ENCODE results near the gene VEGFC. TPM values are rescaled to one million over a fixed set of nuclear protein-coding genes. Genes with fewer than 3 reads are reported as not detected.

VEGFC gene
- total RNA-seq, 1 donor from 2014 or later, result 20.3 TPM

DNA sequence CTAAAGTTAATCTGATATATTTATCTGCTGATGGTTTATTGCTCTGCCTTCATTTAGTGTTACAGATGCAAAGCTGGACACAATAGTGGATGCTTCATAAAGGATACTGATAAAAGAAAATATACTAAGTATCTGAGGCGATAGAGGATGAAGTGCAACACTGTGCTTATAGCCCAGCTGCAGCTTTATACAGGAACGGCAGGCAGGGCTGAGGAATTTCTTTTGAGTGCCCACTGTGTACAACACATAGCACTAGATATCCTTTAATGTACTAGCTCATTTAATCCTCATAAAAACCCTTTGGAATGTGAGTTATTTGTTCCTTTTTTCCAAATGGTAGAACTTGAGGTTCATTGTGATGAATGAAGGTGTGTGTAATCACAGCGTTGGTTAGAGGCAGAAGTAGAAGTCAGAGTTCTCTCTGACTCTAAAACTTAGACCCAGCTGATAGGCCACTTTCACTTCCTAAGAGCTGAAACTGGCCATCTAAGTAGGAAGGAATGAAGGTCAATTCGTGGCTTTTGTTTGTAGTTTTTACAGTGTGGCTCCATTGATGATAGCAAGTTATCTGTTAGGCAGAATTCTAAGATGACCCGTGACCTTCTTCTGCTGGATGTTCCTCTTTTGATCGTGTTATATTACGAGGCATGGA is 138.0 kb downstream of the VEGFC start:
- Histone ChIP-seq H3K36me3 (ENCODE audit: insufficient read depth, low read length) (no peaks in the 10 kb centered on the region), H3K4me1 (ENCODE audit: insufficient read depth, low read length) (no peaks in the 10 kb centered on the region), H3K27me3 (ENCODE audit: insufficient read depth, low read length) (no peaks in the 10 kb centered on the region), H3K27ac (ENCODE audit: low read depth, low read length) (no peak overlapping the region), H3K9ac (ENCODE audit: low read length) (no peak overlapping the region), H2AFZ (ENCODE audit: low read depth, low read length) (no peak overlapping the region), H3K9me3 (ENCODE audit: insufficient read depth, low read depth, low read length) (no peaks in the 10 kb centered on the region), H4K20me1 (ENCODE audit: insufficient read depth, low read length) (no peaks in the 10 kb centered on the region), H3K79me2 (ENCODE audit: insufficient read depth, low read length) (no peaks in the 10 kb centered on the region), H3K4me2 (ENCODE audit: low read length) (no peak overlapping the region), H3K4me3 (ENCODE audit: insufficient read depth, low read depth, low read length) (no peak overlapping the region)
- no peak overlapping the region for H3K4me3 Mint-ChIP-seq (ENCODE audit: unreplicated experiment)
- no peaks in the 10 kb centered on the region for H3K27me3 Mint-ChIP-seq (ENCODE audit: low read depth, unreplicated experiment)
- DNase-seq (ENCODE audit: low read depth) (peak; percentile 15), FAIRE-seq (no peak)
- no peaks in the 10 kb centered on the region for H3K36me3 Mint-ChIP-seq (ENCODE audit: low read depth, unreplicated experiment)
- peaks cover 3% of the 10 kb centered on the region for H3K9me3 Mint-ChIP-seq (ENCODE audit: unreplicated experiment)
- no peak overlapping the region for H3K27ac Mint-ChIP-seq (ENCODE audit: unreplicated experiment)
- peaks cover 4% of the 10 kb centered on the region for H3K4me1 Mint-ChIP-seq (ENCODE audit: low read depth, unreplicated experiment)
- no peak for TF ChIP-seq EZH2 (IDR thresholded peaks at IDR 0.05; ENCODE audit: insufficient read depth, low read length)
- TF ChIP-seq, protein P1, sequence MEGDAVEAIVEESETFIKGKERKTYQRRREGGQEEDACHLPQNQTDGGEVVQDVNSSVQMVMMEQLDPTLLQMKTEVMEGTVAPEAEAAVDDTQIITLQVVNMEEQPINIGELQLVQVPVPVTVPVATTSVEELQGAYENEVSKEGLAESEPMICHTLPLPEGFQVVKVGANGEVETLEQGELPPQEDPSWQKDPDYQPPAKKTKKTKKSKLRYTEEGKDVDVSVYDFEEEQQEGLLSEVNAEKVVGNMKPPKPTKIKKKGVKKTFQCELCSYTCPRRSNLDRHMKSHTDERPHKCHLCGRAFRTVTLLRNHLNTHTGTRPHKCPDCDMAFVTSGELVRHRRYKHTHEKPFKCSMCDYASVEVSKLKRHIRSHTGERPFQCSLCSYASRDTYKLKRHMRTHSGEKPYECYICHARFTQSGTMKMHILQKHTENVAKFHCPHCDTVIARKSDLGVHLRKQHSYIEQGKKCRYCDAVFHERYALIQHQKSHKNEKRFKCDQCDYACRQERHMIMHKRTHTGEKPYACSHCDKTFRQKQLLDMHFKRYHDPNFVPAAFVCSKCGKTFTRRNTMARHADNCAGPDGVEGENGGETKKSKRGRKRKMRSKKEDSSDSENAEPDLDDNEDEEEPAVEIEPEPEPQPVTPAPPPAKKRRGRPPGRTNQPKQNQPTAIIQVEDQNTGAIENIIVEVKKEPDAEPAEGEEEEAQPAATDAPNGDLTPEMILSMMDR (IDR thresholded peaks at IDR 0.05; ENCODE audit: insufficient read depth, low read depth, low read length), result no peak

DNA sequence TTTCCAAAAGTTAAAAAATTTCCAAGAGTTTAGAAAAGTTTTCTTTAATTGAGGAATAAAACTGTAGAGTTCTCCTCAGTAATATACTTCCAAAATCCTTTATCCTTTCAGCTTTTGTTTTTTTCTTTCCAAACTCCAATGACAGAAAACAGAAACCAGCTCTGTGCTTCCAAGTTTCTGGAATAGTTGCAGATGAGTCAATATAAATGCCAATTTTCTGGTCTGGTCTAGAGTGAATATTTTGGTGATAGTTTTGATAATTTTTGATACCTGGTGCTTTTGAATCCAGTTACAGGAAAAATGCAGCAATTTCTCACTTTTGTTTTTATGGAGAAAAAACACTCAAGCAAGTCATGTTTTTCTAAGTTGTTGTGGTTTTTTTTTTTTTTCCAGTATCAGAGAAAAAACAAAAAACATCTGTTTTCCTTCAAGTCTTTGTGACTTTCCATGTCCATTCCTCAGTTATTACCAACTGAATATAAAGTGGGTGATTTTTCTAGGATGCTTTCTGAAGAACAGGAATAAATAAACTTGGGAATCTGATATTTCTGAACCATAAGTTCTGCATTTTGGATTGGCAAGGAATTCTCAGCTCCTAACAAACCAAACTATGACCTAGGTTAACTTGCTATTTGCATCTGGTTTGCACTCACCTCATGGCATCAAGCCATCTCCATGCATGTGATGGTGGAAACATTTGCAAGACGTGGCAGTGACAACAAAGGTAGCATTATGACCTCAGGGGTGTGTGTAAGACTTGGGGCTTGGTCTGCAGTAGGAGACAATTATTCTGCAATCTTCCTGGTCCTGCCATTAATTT is 139.1 kb downstream of the VEGFC start:
- Histone ChIP-seq H3K4me2 (ENCODE audit: low read length) (no peak overlapping the region), H3K9me3 (ENCODE audit: insufficient read depth, low read depth, low read length) (no peaks in the 10 kb centered on the region), H3K27ac (ENCODE audit: low read depth, low read length) (no peak overlapping the region), H3K4me3 (ENCODE audit: insufficient read depth, low read depth, low read length) (no peak overlapping the region), H3K4me1 (ENCODE audit: insufficient read depth, low read length) (no peaks in the 10 kb centered on the region), H3K36me3 (ENCODE audit: insufficient read depth, low read length) (no peaks in the 10 kb centered on the region), H3K27me3 (ENCODE audit: insufficient read depth, low read length) (no peaks in the 10 kb centered on the region), H3K9ac (ENCODE audit: low read length) (no peak overlapping the region), H4K20me1 (ENCODE audit: insufficient read depth, low read length) (no peaks in the 10 kb centered on the region), H3K79me2 (ENCODE audit: insufficient read depth, low read length) (no peaks in the 10 kb centered on the region), H2AFZ (ENCODE audit: low read depth, low read length) (no peak overlapping the region)
- FAIRE-seq (peak; percentile 72), DNase-seq (ENCODE audit: low read depth) (peak; percentile 25)
- H3K27ac Mint-ChIP-seq (ENCODE audit: unreplicated experiment), result no peak overlapping the region
- no peak overlapping the region for H3K4me3 Mint-ChIP-seq (ENCODE audit: unreplicated experiment)
- H3K27me3 Mint-ChIP-seq (ENCODE audit: low read depth, unreplicated experiment), result no peaks in the 10 kb centered on the region
- peaks cover 4% of the 10 kb centered on the region for H3K4me1 Mint-ChIP-seq (ENCODE audit: low read depth, unreplicated experiment)
- H3K36me3 Mint-ChIP-seq (ENCODE audit: low read depth, unreplicated experiment), result no peaks in the 10 kb centered on the region
- TF ChIP-seq, protein P1 (IDR thresholded peaks at IDR 0.05; ENCODE audit: insufficient read depth, low read depth, low read length), result no peak
- no peak for TF ChIP-seq EZH2 (IDR thresholded peaks at IDR 0.05; ENCODE audit: insufficient read depth, low read length)
- H3K9me3 Mint-ChIP-seq (ENCODE audit: unreplicated experiment), result peaks cover 3% of the 10 kb centered on the region
